SIG-M5 (cell line): Measurements from ENCODE around the gene ZSWIM6.
A peak's percentile ranks its signal among the peaks of the same experiment; 100 is the strongest.

Source experiments
- DNase-seq: peaks from one replicate; lab custom pipeline; 2025; lab: John Stamatoyannopoulos, UW

The ZSWIM6 gene

GRCh38 chr5:61332851-61333320, 828 bp downstream of the ZSWIM6 start:
- DNase-seq: no peak

GRCh38 chr5:61333321-61333953, 1.4 kb downstream of the ZSWIM6 start:
- DNase-seq: no peak

GRCh38 chr5:61333954-61334867, 2.2 kb downstream of the ZSWIM6 start:
- no peak for DNase-seq

- DNase-seq: no peak
Measured at GRCh38 chr5:61334868-61335615, 3.0 kb downstream of the ZSWIM6 start.

GRCh38 chr5:61339764-61340163, 7.7 kb downstream of the ZSWIM6 start:
- no peak for DNase-seq

GRCh38 chr5:61340775-61341361, 8.8 kb downstream of the ZSWIM6 start:
- DNase-seq: no peak

- peak; percentile 44 for DNase-seq
Measured at GRCh38 chr5:61342071-61342501, 10.0 kb downstream of the ZSWIM6 start.

GRCh38 chr5:61344187-61344944, 12.3 kb downstream of the ZSWIM6 start:
- DNase-seq: no peak

GRCh38 chr5:61346511-61346910, 14.5 kb downstream of the ZSWIM6 start:
- no peak for DNase-seq

- no peak for DNase-seq
Measured at GRCh38 chr5:61347080-61347479, 15.0 kb downstream of the ZSWIM6 start.

GRCh38 chr5:61348447-61348846, 16.4 kb downstream of the ZSWIM6 start:
- no peak for DNase-seq

GRCh38 chr5:61349935-61350334, 17.9 kb downstream of the ZSWIM6 start:
- no peak for DNase-seq

GRCh38 chr5:61350535-61350934, 18.5 kb downstream of the ZSWIM6 start:
- DNase-seq: no peak

GRCh38 chr5:61351733-61352132, 19.7 kb downstream of the ZSWIM6 start:
- DNase-seq: no peak

- no peak for DNase-seq
Measured at GRCh38 chr5:61352180-61352579, 20.1 kb downstream of the ZSWIM6 start.

GRCh38 chr5:61352612-61353156, 20.6 kb downstream of the ZSWIM6 start:
- DNase-seq: no peak

- no peak for DNase-seq
Measured at GRCh38 chr5:61353293-61353692, 21.2 kb downstream of the ZSWIM6 start.

GRCh38 chr5:61354199-61354598, 22.1 kb downstream of the ZSWIM6 start:
- no peak for DNase-seq

GRCh38 chr5:61357745-61358144, 25.7 kb downstream of the ZSWIM6 start:
- no peak for DNase-seq

GRCh38 chr5:61362796-61363368, 30.8 kb downstream of the ZSWIM6 start:
- no peak for DNase-seq
